G401 (cell line): ENCODE data around the gene GAB2. TPM values are rescaled to one million over a fixed set of nuclear protein-coding genes. Genes with fewer than 3 reads are reported as not detected.

Experiments
- DNase-seq: peaks from one replicate; pipeline ENCODE4 v3.0.0-alpha.2; 2015; ENCODE audit warnings: low spot score
- in situ Hi-C: cut with HindIII; loops from 2 replicates; pipeline ENCODE4 v1.10.0; 2016; ENCODE audit warnings: low sequenced_read_pairs, mixed read lengths
- total RNA-seq: library from RNA; depleted of rRNA; stranded (reverse); fragments of >200 nt; shearing (Covaris generic); gene quantifications from 2 replicates; pipeline ENCODE4 v1.2.3, GENCODE V29; 2014

Gene GAB2
- total RNA-seq, 1 experiment from 2014 or later = 13.9 TPM

DNA sequence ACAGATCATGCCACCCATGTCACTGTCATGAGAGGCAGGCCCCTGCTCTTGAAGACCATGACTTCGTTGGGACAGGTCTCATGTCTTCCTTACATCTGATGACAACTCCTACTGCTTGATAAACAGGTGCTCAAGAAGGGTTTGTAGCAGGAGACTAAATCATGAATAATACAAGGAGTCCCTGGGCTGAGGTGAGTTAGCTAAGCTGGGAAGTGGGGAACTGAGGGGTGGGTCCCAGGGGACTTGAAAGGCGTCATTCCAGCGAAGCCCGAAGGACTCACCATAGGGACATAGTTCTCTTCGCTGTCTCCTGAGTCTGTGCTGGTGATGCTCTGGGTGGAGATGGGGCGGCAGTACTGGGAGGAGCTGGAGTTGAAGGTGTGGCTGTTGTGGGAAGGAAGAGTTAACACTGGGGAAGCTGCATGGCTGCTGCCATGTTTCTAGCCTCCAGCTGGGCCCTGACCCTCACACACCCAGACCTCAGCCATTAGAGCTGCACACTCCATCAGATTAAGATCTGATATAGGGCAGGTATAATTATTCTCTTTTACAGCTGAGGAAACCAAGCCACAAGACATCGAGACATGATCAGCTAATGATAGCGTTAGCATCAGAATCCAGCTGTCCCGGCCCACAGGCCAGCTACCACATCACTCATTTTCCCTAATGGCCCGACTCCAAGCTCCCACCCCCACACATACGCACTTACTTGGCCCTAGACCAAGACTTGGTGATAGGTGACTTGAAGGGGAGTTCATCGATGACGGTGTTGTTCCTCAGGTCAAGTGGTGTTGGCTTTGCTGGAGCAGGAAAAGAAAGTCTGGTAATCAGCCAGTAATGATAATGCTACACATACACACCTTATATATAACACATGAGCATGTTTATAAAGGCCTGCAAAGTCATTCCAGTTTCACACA lies 196.0 kb downstream of the GAB2 start:
- in situ Hi-C loops = no loop called here
- no peak for DNase-seq

DNA sequence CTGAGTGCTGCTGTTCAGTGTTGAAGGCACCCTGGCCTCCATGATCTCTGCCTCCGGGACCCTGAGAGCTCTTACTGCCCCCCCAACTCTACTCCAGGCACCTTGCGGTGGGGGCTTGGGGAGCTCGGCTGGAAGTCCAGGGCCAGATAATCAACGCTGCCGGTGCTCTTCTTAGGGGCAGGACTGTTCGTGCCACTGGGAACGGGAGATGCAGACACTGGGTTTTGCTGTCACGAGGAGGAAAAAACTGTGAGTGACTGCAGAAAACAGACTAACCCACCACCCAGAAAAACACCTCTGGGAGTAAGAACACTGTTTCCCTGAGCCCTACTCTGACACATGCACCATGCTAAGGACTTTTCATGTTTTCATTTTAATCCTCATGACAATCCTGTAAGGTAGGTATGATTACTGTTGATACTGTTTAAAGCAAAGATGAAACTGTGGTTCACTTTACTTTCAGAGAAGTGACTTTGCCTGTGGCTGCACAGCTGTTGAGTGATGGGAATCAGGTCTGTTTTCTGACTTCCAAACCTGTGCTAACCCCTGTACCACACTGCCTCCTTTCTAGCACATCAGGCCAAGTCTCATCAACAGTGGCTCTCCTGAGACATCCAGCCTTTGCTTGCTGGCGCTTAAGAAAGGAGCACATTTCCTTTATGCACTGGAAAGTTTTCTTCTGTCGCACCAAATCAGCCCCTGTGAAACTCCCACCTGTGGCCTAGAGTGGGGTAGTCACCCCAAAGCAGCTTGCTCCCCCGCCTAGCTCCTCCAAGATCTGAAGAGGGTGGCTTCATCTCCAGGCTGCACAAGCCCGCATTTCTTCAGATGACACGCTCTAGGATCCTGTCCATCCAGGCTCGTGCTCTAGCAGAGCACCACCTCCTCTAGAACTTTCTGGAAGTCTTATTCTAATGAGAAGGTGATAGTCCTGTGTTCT lies 197.1 kb downstream of the GAB2 start:
- in situ Hi-C loops = no loop called here
- DNase-seq = no peak

DNA sequence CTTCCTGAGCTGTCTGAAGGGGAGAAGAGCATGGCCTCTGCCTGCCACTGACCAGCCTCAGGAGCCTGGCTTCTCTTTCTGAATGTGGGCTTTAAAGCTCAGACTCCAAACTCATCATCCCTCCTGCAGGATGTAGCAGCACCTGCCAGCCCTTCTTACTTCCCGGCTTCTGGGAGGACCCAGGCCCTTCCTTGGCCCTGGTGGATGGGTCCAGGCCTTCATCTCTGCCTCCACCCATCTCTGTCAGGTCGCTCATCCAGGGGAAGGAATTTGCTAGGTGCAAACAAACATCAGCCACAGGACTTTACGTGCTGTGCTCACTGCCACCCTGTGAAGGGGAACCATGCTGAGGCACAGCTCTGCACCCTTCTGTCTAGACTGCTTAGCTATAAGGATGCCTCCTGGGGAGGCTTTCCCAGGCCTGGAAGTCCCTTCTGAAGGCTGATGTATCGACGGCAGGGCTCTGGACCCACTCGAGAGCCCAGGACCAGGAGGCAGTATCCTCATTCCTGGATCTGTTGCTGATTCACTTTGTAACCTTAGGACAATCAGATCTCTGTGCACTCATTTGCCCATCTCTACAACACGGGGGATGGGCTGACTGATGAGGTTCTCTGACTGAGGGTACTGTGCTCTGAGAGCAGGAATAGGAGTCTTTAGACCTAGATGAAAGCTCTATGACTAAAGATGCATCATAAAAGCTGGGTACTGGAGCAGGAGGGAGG lies 198.0 kb downstream of the GAB2 start:
- in situ Hi-C loops = no loop called here
- DNase-seq = no peak

GRCh38 chr11:78218707-78219492 lies 198.7 kb downstream of the GAB2 start:
- in situ Hi-C loops = no loop called here
- DNase-seq = no peak

GRCh38 chr11:78217650-78218541 lies 199.7 kb downstream of the GAB2 start:
- in situ Hi-C loops = no loop called here
- DNase-seq = no peak

DNA sequence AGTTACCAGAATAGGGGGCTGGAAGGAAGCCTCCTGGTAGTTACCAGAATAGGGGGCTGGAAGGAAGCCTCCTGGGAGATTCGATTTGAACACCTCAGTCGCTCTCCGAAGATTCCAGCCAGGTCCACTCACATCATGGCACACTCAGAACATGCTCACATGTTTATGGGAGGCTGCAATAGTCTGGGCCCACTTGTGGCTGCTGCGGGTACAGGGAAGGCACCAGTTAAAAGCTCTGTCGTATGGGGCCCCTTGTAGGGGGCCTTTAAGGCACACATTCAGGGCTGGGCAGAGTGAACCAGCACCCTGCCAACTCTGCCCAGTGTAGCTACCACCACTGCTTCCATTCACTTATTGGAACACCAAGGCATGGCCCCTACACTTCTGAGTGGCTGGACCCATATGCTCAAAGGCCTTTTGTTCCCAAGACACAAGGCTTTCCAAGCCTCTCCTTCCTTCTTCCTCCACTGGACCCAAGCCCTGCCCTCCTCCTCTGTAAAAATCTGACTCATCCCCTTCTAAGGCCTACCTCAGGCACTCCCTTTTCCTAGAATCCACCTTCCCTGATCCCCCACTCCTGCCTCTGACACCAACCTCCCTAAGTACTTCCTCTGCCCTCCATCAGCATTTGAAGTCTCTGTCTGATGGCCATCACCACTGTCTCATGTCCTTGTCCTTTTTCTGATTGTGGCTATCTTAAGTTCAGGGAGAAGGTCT lies 200.9 kb downstream of the GAB2 start:
- in situ Hi-C loops = no loop called here
- no peak for DNase-seq

DNA sequence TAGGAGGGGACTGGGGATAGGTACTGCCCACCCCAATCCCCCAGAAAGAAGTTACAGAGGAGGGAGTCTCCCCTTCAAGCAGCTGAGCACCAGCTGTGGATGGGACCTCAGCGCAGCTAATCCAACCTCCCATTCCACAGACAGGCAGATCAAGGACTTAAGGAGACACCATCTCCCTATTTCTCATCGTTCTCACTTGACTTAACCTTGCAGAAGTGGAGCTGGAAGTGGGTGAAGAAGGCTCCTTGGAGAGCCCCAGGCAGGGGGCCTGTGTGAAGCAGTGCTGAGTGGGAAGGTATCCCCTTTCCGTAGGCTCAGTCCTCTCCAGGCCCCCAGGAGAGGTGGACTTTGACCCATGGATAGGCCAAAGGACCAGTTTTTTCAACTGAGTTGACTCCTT lies 201.6 kb downstream of the GAB2 start:
- no peak for DNase-seq
- in situ Hi-C loops = no loop called here

DNA sequence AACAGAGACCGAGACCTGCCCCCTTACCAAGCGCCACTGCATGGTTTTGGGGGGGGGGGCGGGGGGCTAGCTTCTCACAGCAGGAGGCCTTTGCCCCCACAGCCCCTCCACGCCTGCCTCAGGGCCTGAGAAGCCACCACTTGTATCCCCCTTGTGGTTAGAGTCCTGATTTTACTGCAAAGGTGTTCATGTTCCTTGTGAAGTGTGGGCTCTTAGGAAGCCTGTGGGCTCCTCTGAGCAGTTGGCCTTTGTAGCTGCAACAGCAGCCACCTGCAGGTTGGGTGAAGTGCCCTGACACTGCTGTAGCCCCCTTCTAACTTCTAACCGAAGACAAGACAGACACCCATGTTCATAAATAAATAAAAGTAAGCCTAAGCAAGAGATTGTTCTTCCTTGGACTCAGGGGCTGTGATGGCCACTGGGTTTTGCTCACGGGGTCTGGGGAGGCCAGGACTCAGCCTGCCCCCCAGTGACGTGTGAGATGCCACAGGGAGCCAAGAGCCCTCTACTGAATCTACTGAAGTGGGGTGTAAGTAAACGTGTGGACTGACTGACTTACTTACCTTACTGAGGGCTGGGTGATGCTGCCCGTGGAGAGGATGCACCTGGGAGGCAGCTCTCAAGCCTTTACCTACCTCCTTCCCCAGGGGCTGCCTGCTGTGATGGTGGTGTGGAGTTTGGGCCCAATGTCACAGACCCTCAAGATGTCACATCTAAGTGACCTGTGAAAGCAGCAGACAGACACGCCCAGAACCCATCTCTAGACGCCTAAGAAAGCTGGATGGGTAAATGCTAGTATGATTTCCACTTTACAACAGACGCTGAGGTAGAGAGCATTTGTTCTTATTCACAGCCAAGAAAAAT lies 203.1 kb downstream of the GAB2 start:
- no peak for DNase-seq
- in situ Hi-C loops = no loop called here

- in situ Hi-C loops = no loop called here
- DNase-seq = no peak
Observed at GRCh38 chr11:78213526-78214330, 203.9 kb downstream of the GAB2 start.

- no peak for DNase-seq
- in situ Hi-C loops = no loop called here
Observed at GRCh38 chr11:78212586-78213371, 204.8 kb downstream of the GAB2 start.

- DNase-seq = no peak
- in situ Hi-C loops = no loop called here
Observed at GRCh38 chr11:78211565-78211964, 206.1 kb downstream of the GAB2 start.

DNA sequence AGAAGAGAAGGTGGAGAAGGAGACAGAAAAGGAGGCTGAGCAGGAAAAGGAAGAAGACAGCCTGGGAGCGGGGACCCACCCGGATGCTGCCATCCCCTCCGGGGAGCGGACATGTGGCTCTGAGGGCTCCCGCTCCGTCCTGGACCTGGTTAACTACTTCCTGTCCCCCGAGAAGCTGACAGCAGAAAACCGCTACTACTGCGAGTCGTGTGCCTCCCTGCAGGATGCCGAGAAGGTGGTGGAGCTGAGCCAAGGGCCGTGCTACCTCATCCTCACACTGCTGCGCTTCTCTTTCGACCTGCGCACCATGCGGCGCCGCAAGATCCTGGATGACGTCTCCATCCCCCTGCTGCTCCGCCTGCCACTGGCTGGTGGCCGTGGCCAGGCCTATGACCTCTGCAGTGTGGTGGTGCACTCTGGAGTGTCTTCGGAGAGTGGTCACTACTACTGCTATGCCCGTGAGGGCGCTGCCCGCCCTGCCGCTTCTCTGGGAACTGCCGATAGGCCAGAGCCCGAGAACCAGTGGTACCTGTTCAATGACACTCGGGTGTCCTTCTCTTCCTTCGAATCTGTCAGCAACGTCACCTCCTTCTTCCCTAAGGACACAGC lies 207.5 kb downstream of the GAB2 start:
- in situ Hi-C loops = no loop called here
- DNase-seq = no peak

GRCh38 chr11:78209478-78209877 lies 208.1 kb downstream of the GAB2 start:
- no peak for DNase-seq
- in situ Hi-C loops = no loop called here
